Motor neuron (in vitro differentiated cells): ENCODE results near the gene MPG. TPM values are rescaled to one million over a fixed set of nuclear protein-coding genes. Genes with fewer than 3 reads are reported as not detected.

Experiments used
- ATAC-seq, 8 experiments: fragments of 200-7000 bp; cut with Tn5 transposase; replicated peaks in 6 of 8; 2 replicates each; pipeline ENCODE4 v1.8.0; 2021; ENCODE audit warnings: mild to moderate bottlenecking in 8 of 8, moderate library complexity in 8 of 8
- H3K27ac ChIP-seq, 2 donors: fragments of 250-450 bp; sonication (Bioruptor Pico); 2 replicates each; pipeline ENCODE4 v1.9.0; 2021; ENCODE audit warnings: antibody characterized with exemption in 2 of 2, mild to moderate bottlenecking in 2 of 2, moderate library complexity in 1 of 2
- H3K4me1 ChIP-seq, 2 donors: fragments of 250-450 bp; sonication (Bioruptor Pico); replicated peaks in 1 of 2; 2 replicates each; pipeline ENCODE4 v1.6.1; 2021; ENCODE audit warnings: antibody characterized with exemption in 2 of 2, mild to moderate bottlenecking in 2 of 2, moderate library complexity in 1 of 2
- H3K4me3 ChIP-seq, 5 donors: fragments of 250-450 bp; sonication (Bioruptor Pico); 2 replicates each; pipeline ENCODE4 v1.9.0; 2021; ENCODE audit warnings: antibody characterized with exemption in 5 of 5, mild to moderate bottlenecking in 5 of 5, moderate library complexity in 4 of 5
- WGBS, 10 experiments: fragments of 450-650 bp; shearing (Covaris generic); methylation state at CpG; one replicate each; pipeline ENCODE4 v1.0.0; 2022; 5-methylcytosine and 5-hydroxymethylcytosine counted together
- in situ Hi-C, 9 experiments: fragments of 400-800 bp; cut with MboI; loops; one replicate each; pipeline ENCODE4 v1.15.0; 2021; ENCODE audit warnings: low sequenced_read_pairs in 9 of 9, low pct_unique_long_range_greater_than_20kb in 2 of 9; ENCODE audit not compliant: unreplicated experiment in 9 of 9
- total RNA-seq, 8 experiments: library from RNA; unstranded; fragments of 300-600 nt; gene quantifications; 2 replicates each; pipeline versions ENCODE4 v1.2.3 to v1.2.4, GENCODE V29; 2022

The MPG gene
- total RNA-seq, 8 experiments from 2014 or later = 27.1 to 91.9 (median 40.5) TPM

- H3K4me3 ChIP-seq = no peak overlapping the region
- no peak overlapping the region for H3K27ac ChIP-seq
- peaks cover 0 to 3% of the 10 kb centered on the region in 2 donors for H3K4me1 ChIP-seq
- in situ Hi-C loops = no loop called here
- no peak for ATAC-seq
- 65 to 100% methylated on average over 1 to 2 of the region's 6 CpGs; no CpG with 5 or more reads in 8 of the 10 experiments for WGBS, 10 experiments
Measured at GRCh38 chr16:101586-101985, 23.6 kb downstream of the MPG start.

GRCh38 chr16:102060-102855, 24.2 kb downstream of the MPG start:
- WGBS, 10 experiments = 76 to 100% (median 90%) methylated on average over 2 to 13 of the region's 19 CpGs; no CpG with 5 or more reads in 3 of the 10 experiments
- in situ Hi-C loops = no loop called here
- no peak overlapping the region for H3K27ac ChIP-seq
- ATAC-seq = peak in 1 of 8 experiments; percentile 8
- no peak overlapping the region for H3K4me3 ChIP-seq
- peaks cover 0 to under 1% of the 10 kb centered on the region in 2 donors for H3K4me1 ChIP-seq

GRCh38 chr16:104355-104754, 26.3 kb downstream of the MPG start:
- Histone ChIP-seq H3K4me3 (no peak overlapping the region), H3K4me1 (no peaks in the 10 kb centered on the region), H3K27ac (no peak overlapping the region)
- WGBS, 10 experiments = 72 to 100% (median 93%) methylated on average over 1 to 3 of the region's 5 CpGs; no CpG with 5 or more reads in 4 of the 10 experiments
- in situ Hi-C loops = no loop called here
- ATAC-seq = no peak

GRCh38 chr16:104928-105327, 26.9 kb downstream of the MPG start:
- in situ Hi-C loops = no loop called here
- no peak overlapping the region for H3K4me3 ChIP-seq
- no peak for ATAC-seq
- WGBS, 10 experiments = 70 to 100% (median 100%) methylated on average over 1 to 3 of the region's 3 CpGs; no CpG with 5 or more reads in 5 of the 10 experiments
- no peak overlapping the region for H3K27ac ChIP-seq
- no peaks in the 10 kb centered on the region for H3K4me1 ChIP-seq

DNA sequence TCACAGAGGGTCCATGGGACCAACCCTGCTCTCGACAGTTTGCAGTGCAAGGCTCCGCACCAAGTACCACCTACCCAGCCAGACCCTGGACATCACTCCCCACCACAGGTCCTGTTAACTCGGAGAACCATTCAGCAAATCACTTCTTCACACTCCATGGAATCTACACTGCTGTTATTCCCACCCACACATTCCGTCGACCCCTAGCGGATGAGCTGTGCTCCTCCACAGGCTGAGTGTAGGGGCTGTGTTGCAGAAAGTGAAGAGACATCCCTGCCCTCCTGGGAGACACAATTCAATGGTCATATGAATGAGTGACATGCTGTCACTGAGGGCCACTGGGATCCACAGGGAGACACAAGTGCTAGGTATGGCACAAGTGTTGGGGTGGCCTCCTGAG, 27.5 kb downstream of the MPG start:
- no peaks in the 10 kb centered on the region for H3K4me1 ChIP-seq
- in situ Hi-C loops = no loop called here
- 90 to 100% (median 96%) methylated on average over 2 to 5 of the region's 6 CpGs; no CpG with 5 or more reads in 5 of the 10 experiments for WGBS, 10 experiments
- no peak overlapping the region for H3K4me3 ChIP-seq
- no peak for ATAC-seq
- H3K27ac ChIP-seq = no peak overlapping the region

- peak; percentile 81 to 95 (median 88) for ATAC-seq
Measured at GRCh38 chr16:106623-107324, 28.7 kb downstream of the MPG start.

GRCh38 chr16:112153-112840, 34.3 kb downstream of the MPG start:
- Histone ChIP-seq H3K27ac (no peak overlapping the region), H3K4me3 (no peak overlapping the region), H3K4me1 (no peaks in the 10 kb centered on the region)
- no peak for ATAC-seq
- WGBS, 10 experiments = 88 to 100% (median 95%) methylated on average over 1 to 6 of the region's 21 CpGs; no CpG with 5 or more reads in 3 of the 10 experiments
- in situ Hi-C loops = no loop called here

More at GRCh38 chr16:106623-107324, 28.7 kb downstream of the MPG start:
- Histone ChIP-seq H3K4me3 (no peak overlapping the region), H3K4me1 (no peaks in the 10 kb centered on the region), H3K27ac (no peak overlapping the region)
- 0 to 86% (median 33%) methylated on average over 1 to 5 of the region's 6 CpGs; no CpG with 5 or more reads in 1 of the 10 experiments for WGBS, 10 experiments
- in situ Hi-C loops = no loop called here

DNA sequence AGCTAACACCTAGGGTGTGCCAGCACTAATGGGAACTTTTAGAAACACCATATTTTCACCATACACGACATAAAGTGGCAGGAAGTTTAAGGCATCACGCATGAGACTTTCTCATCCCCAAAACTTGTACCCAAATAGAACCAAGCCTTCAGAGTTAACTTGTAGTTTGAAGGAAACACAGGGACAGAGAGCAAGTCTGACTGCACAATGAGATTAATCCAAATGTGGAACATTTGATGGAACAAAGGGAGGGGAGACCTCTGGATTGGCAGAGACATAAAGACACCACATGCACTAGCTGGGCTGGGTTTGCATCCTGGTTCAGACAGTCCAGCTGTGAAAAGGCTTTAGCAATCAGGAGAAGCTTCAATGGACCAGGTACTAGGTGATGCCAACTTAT, 36.3 kb downstream of the MPG start:
- H3K4me1 ChIP-seq = no peaks in the 10 kb centered on the region
- WGBS, 10 experiments = 60 to 94% (median 80%) methylated on average over 2 of the region's 2 CpGs; no CpG with 5 or more reads in 7 of the 10 experiments
- H3K27ac ChIP-seq = no peak overlapping the region
- no peak overlapping the region for H3K4me3 ChIP-seq
- in situ Hi-C loops = no loop called here
- no peak for ATAC-seq

- no peaks in the 10 kb centered on the region for H3K4me1 ChIP-seq
- ATAC-seq = no peak
- WGBS, 10 experiments = 29 to 100% (median 82%) methylated on average over 2 to 7 of the region's 7 CpGs; no CpG with 5 or more reads in 1 of the 10 experiments
- H3K4me3 ChIP-seq = no peak overlapping the region
- H3K27ac ChIP-seq = no peak overlapping the region
- in situ Hi-C loops = no loop called here
Measured at GRCh38 chr16:116015-116414, 38.0 kb downstream of the MPG start.

GRCh38 chr16:117379-118365, 39.6 kb downstream of the MPG start:
- Histone ChIP-seq H3K4me1 (no peaks in the 10 kb centered on the region), H3K27ac (no peak overlapping the region), H3K4me3 (no peak overlapping the region)
- 57 to 100% (median 72%) methylated on average over 1 to 8 of the region's 19 CpGs; no CpG with 5 or more reads in 4 of the 10 experiments for WGBS, 10 experiments
- peak; percentile 50 to 90 (median 64) for ATAC-seq
- in situ Hi-C loops = no loop called here

- H3K27ac ChIP-seq = no peak overlapping the region
- H3K4me1 ChIP-seq = no peaks in the 10 kb centered on the region
- 80 to 100% methylated on average over 1 of the region's 2 CpGs; no CpG with 5 or more reads in 8 of the 10 experiments for WGBS, 10 experiments
- no peak for ATAC-seq
- no peak overlapping the region for H3K4me3 ChIP-seq
- in situ Hi-C loops = no loop called here
Measured at GRCh38 chr16:118857-119256, 40.8 kb downstream of the MPG start.

GRCh38 chr16:119295-119694, 41.3 kb downstream of the MPG start:
- H3K4me1 ChIP-seq = no peaks in the 10 kb centered on the region
- in situ Hi-C loops = no loop called here
- H3K4me3 ChIP-seq = no peak overlapping the region
- H3K27ac ChIP-seq = no peak overlapping the region
- ATAC-seq = no peak
- WGBS, 10 experiments = 80 to 100% (median 93%) methylated on average over 1 to 5 of the region's 5 CpGs; no CpG with 5 or more reads in 3 of the 10 experiments
